Endothelial cell of umbilical vein (primary cell): ENCODE measurements around the gene POLR2C. TPM values are rescaled to one million over a fixed set of nuclear protein-coding genes. Genes with fewer than 3 reads are reported as not detected.

Experiments
- BruUV-seq: library from RNA; stranded (reverse); fragments of 400-500 nt; replicated peaks from 2 replicates; lab custom pipeline; 2021; lab: Mats Ljungman, UMichigan
- CTCF ChIA-PET: fragments of 300-600, 350-600 bp; sonication (Branson Sonifier 250); formaldehyde crosslinking; loops from one replicate; lab custom pipeline; 2021; ENCODE audit warnings: antibody characterized with exemption, inconsistent platforms; lab: Charles Lee
- POLR2A ChIA-PET: fragments of 300-600, 350-600 bp; sonication (Branson Sonifier 250); formaldehyde crosslinking; loops from one replicate; lab custom pipeline; 2021; ENCODE audit warnings: antibody characterized with exemption, inconsistent platforms; lab: Charles Lee
- DNase-seq: peaks from one replicate; pipeline ENCODE4 v3.0.0-alpha.2; 2011; ENCODE audit warnings: low read depth, low spot score
- FAIRE-seq: peaks from 2 replicates; lab custom pipeline; 2011; peaks lifted over from hg19 to GRCh38; lab: Jason Lieb, UNC
- H2AFZ ChIP-seq: 2 replicates; pipeline ENCODE4 v1.6.0; 2012; ENCODE audit warnings: low read depth, low read length, control low read depth, inconsistent platforms
- H3K27ac ChIP-seq: 2 replicates; pipeline ENCODE4 v1.5.1; 2011; ENCODE audit warnings: low read depth, mild to moderate bottlenecking, control low read depth, low read length, moderate library complexity; ENCODE audit not compliant: insufficient read depth
- H3K27me3 ChIP-seq, 2 experiments: 2 replicates each; pipeline versions ENCODE4 v1.6.0 to v1.6.1; 2011; ENCODE audit warnings: low read length in 2 of 2, mixed read lengths in 1 of 2; ENCODE audit not compliant: control insufficient read depth in 2 of 2, insufficient read depth in 2 of 2
- H3K36me3 ChIP-seq, 2 experiments: 2 replicates in 1 of 2; 3 replicates in 1 of 2; pipeline ENCODE4 v1.5.1; 2011; ENCODE audit warnings: low read length in 2 of 2, mild to moderate bottlenecking in 1 of 2, moderate library complexity in 1 of 2; ENCODE audit not compliant: control insufficient read depth in 2 of 2, insufficient read depth in 2 of 2; ENCODE audit errors: extremely low read depth in 1 of 2
- H3K4me1 ChIP-seq: 3 replicates; pipeline ENCODE4 v1.5.1; 2011; ENCODE audit warnings: mild to moderate bottlenecking, low read length; ENCODE audit not compliant: control insufficient read depth, insufficient read depth; ENCODE audit errors: extremely low read depth
- H3K4me2 ChIP-seq: 2 replicates; pipeline ENCODE4 v1.6.1; 2011; ENCODE audit warnings: low read length, control low read depth, mixed read lengths; ENCODE audit not compliant: insufficient read depth
- H3K4me3 ChIP-seq, 3 experiments: fragments of 200-600 bp in 1 of 3; sonication (generic), shearing (Covaris generic) in 1 of 3; replicated peaks in 1 of 3; 2 replicates each; pipeline ENCODE4 v1.5.1; 2011 to 2016; ENCODE audit warnings: control low read depth in 3 of 3, low read length in 3 of 3, mild to moderate bottlenecking in 2 of 3, inconsistent platforms in 1 of 3, low read depth in 1 of 3, moderate library complexity in 1 of 3; ENCODE audit not compliant: insufficient read depth in 1 of 3
- H3K79me2 ChIP-seq: 2 replicates; pipeline ENCODE4 v1.6.0; 2012; ENCODE audit warnings: low read length, inconsistent platforms; ENCODE audit not compliant: control insufficient read depth, insufficient read depth
- H3K9ac ChIP-seq: replicated peaks from 2 replicates; pipeline ENCODE3; 2011; ENCODE audit warnings: low read length, control low read depth; ENCODE audit not compliant: insufficient read depth; ENCODE audit errors: extremely low read depth
- H3K9me1 ChIP-seq: replicated peaks from 3 replicates; pipeline ENCODE4 v1.6.0; 2011; ENCODE audit warnings: mild to moderate bottlenecking, low read length; ENCODE audit not compliant: control insufficient read depth, insufficient read depth; ENCODE audit errors: extremely low read depth
- H3K9me3 ChIP-seq: replicated peaks from 2 replicates; pipeline ENCODE4 v1.5.1; 2012; ENCODE audit warnings: low read length, inconsistent platforms; ENCODE audit not compliant: control insufficient read depth, insufficient read depth
- H4K20me1 ChIP-seq: replicated peaks from 2 replicates; pipeline ENCODE3; 2011; ENCODE audit warnings: mild to moderate bottlenecking, low read length; ENCODE audit not compliant: control insufficient read depth, insufficient read depth; ENCODE audit errors: extremely low read depth
- EZH2 ChIP-seq: IDR thresholded peaks from 2 replicates; pipeline ENCODE4 v1.6.1; 2012; ENCODE audit warnings: borderline replicate concordance, low read depth, mild to moderate bottlenecking, moderate library complexity, low read length, inconsistent platforms; ENCODE audit not compliant: severe bottlenecking
- FOS ChIP-seq: IDR thresholded peaks from 2 replicates; pipeline ENCODE4 v1.6.1; 2011; ENCODE audit warnings: mild to moderate bottlenecking, low read length, moderate library complexity, borderline replicate concordance; ENCODE audit not compliant: insufficient read depth
- GATA2 ChIP-seq: IDR thresholded peaks from 2 replicates; pipeline ENCODE4 v1.7.0; 2011; ENCODE audit warnings: low read depth, mild to moderate bottlenecking, moderate library complexity, mixed read lengths, low read length; ENCODE audit not compliant: insufficient read length, insufficient read depth
- JUN ChIP-seq: IDR thresholded peaks from 2 replicates; pipeline ENCODE4 v1.6.1; 2011; ENCODE audit warnings: borderline replicate concordance, low read depth; ENCODE audit not compliant: insufficient read length, insufficient read depth
- MYC ChIP-seq: IDR thresholded peaks from one replicate; pipeline ENCODE4 v1.6.1; 2011; ENCODE audit warnings: mild to moderate bottlenecking, low read depth, low read length
- POLR2A ChIP-seq: IDR thresholded peaks from 2 replicates; pipeline ENCODE4 v1.6.1; 2012; ENCODE audit warnings: low read depth, mild to moderate bottlenecking, control low read depth, low read length
- POLR2AphosphoS5 ChIP-seq: IDR thresholded peaks from 2 replicates; pipeline ENCODE4 v1.6.1; 2012; ENCODE audit warnings: low read depth, mild to moderate bottlenecking, control low read depth, low read length, moderate library complexity; ENCODE audit not compliant: insufficient read depth
- dilution Hi-C: fragments of 300-500 bp; cut with MboI; formaldehyde crosslinking; loops from one replicate; pipeline ENCODE4 v1.15.0; 2019; ENCODE audit warnings: low sequenced_read_pairs; ENCODE audit not compliant: extremely low pct_ligation_motif_present
- intact Hi-C: fragments of 100-400 bp; cut with micrococcal nuclease; formaldehyde crosslinking; loops from one replicate; pipeline ENCODE4 v1.10.0; 2022
- polyA plus RNA-seq, 4 experiments: library from polyadenylated mRNA; depleted of rRNA in 3 of 4; stranded (reverse) in 3 of 4; unstranded in 1 of 4; fragments of >200 nt; gene quantifications; 2 replicates each; pipeline versions ENCODE4 v1.2.1 to v1.2.3, GENCODE V29; 2011 to 2012; ENCODE audit warnings: missing spikeins in 1 of 4
- total RNA-seq: library from RNA; stranded (reverse); gene quantifications from 2 replicates; pipeline ENCODE4 v1.2.3, GENCODE V29; 2021
- TF ChIP-seq, protein P1 (sequence below): IDR thresholded peaks from 2 replicates; pipeline ENCODE4 v1.6.1; 2011; ENCODE audit not compliant: insufficient read depth, insufficient read length
- TF ChIP-seq, protein P2 (sequence below), 2 donors: IDR thresholded peaks; 1 replicate in 1 of 2; 2 replicates in 1 of 2; pipeline ENCODE4 v1.5.1; 2011; ENCODE audit warnings: low read length in 2 of 2, mild to moderate bottlenecking in 2 of 2, moderate library complexity in 2 of 2, control low read depth in 1 of 2, inconsistent platforms in 1 of 2, low read depth in 1 of 2; ENCODE audit not compliant: insufficient read depth in 1 of 2; ENCODE audit errors: extremely low read depth in 1 of 2

Gene POLR2C
- total and polyA plus RNA-seq, 2 donors (not counting 3 experiments of a cell fraction or from before 2014, with no cell fraction given), result 65.2 to 129 TPM

DNA sequence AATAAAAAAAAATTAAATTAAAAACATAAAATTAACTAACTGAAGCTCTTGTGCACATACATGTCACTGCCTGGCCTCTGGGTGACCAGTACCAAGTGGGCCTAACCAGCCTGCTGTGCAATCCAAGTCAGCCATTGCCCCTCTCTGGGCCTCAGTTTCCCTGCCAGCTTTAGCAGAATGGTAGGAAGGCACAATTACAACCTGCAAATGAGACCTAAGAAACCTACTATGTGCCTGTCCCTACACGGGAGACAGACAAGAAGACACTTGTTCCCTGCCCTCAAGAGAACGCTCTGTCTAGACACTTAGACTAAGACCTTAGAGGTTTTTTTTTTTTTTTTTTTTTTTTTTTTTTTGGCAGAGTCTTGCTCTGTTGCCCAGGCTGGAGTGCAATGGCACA lies 17.0 kb upstream of the POLR2C start:
- H2AFZ ChIP-seq, result no peak overlapping the region
- ChIA-PET CTCF (no interaction called here), POLR2A (no interaction called here)
- H3K36me3 ChIP-seq, result no peaks in the 10 kb centered on the region
- no peak for TF ChIP-seq FOS
- TF ChIP-seq JUN, result no peak
- TF ChIP-seq GATA2, result no peak
- no peak for TF ChIP-seq EZH2
- TF ChIP-seq MYC, result no peak
- no peak for TF ChIP-seq POLR2A
- TF ChIP-seq POLR2AphosphoS5, result no peak
- TF ChIP-seq, protein P1, sequence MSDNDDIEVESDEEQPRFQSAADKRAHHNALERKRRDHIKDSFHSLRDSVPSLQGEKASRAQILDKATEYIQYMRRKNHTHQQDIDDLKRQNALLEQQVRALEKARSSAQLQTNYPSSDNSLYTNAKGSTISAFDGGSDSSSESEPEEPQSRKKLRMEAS, result no peak
- TF ChIP-seq, protein P2, sequence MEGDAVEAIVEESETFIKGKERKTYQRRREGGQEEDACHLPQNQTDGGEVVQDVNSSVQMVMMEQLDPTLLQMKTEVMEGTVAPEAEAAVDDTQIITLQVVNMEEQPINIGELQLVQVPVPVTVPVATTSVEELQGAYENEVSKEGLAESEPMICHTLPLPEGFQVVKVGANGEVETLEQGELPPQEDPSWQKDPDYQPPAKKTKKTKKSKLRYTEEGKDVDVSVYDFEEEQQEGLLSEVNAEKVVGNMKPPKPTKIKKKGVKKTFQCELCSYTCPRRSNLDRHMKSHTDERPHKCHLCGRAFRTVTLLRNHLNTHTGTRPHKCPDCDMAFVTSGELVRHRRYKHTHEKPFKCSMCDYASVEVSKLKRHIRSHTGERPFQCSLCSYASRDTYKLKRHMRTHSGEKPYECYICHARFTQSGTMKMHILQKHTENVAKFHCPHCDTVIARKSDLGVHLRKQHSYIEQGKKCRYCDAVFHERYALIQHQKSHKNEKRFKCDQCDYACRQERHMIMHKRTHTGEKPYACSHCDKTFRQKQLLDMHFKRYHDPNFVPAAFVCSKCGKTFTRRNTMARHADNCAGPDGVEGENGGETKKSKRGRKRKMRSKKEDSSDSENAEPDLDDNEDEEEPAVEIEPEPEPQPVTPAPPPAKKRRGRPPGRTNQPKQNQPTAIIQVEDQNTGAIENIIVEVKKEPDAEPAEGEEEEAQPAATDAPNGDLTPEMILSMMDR (IDR thresholded peaks at IDR 0.05; ENCODE audit: extremely low read depth in 1 of 2, insufficient read depth in 1 of 2, low read depth in 1 of 2, low read length in 2 of 2), result no peak
- H3K9me1 ChIP-seq, result no peaks in the 10 kb centered on the region
- H3K4me3 ChIP-seq, result no peak overlapping the region
- FAIRE-seq (no peak), DNase-seq (no peak)
- no peak overlapping the region for H3K9ac ChIP-seq
- BruUV-seq, result no TSS peak
- no peaks in the 10 kb centered on the region for H3K27me3 ChIP-seq
- intact Hi-C loops (no loop called here), dilution Hi-C loops (no loop called here)
- H3K4me1 ChIP-seq, result peaks cover 12% of the 10 kb centered on the region
- no peak overlapping the region for H3K27ac ChIP-seq
- H3K79me2 ChIP-seq, result peaks cover 70% of the 10 kb centered on the region
- H3K9me3 ChIP-seq, result no peaks in the 10 kb centered on the region
- H4K20me1 ChIP-seq, result no peaks in the 10 kb centered on the region
- H3K4me2 ChIP-seq, result no peak overlapping the region
